Epidermal melanocyte (primary cell): Measurements from ENCODE around the gene CHAMP1.
A peak's percentile ranks its signal among the peaks of the same experiment; 100 is the strongest.
"Not testable (repeated sequence)": the region's sequence is repeated elsewhere in the genome, so short reads cannot be mapped to it uniquely, and the experiment has no call there.

Experiments
- DNase-seq: peaks from one replicate; pipeline ENCODE4 v3.0.0; 2011; ENCODE audit warnings: low spot score; ENCODE audit not compliant: insufficient read length

The CHAMP1 gene

GRCh38 chr13:114299604-114300305 is 14.5 kb upstream of the CHAMP1 start:
- no peak for DNase-seq

GRCh38 chr13:114303700-114304327 is 10.5 kb upstream of the CHAMP1 start:
- DNase-seq: no peak

DNA sequence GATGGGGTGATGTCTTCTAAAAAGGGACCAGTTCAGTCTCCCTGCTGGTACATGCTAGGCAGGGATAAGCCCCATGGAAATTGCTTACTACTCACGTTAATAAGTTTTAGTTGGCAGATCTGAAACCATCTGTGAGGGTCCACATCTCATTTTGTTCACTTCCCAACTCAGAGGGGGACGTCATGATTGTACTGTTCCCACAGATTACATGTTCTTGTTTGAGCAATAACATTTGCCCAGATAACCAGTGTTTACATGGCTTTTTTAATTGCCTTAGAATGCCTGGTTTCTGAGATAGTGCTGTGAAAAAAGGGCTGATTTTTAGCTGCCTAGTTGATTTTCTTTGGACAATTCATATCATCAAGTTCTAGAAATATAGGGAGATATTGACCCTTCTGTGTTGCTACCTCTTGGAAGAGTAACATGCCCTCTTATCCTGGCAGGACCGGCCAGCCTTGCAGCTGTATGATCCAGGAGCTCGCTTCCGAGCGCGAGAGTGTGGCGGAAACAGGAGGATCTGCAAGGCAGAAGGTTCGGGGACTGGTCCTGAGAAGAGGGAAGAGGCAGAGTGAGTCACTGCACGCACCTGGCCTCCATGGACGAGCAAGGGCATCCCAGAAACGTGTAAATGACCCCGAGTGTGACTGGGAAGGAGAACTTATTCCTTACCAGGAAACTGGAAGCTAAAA is 9.8 kb upstream of the CHAMP1 start:
- DNase-seq: no peak

GRCh38 chr13:114309086-114309485 is 5.2 kb upstream of the CHAMP1 start:
- no peak for DNase-seq

- no peak for DNase-seq
These were observed 4.4 kb upstream of the CHAMP1 start for GRCh38 chr13:114309806-114310410.

GRCh38 chr13:114310956-114311355 is 3.3 kb upstream of the CHAMP1 start:
- DNase-seq: no peak

- no peak for DNase-seq
These were observed 2.9 kb upstream of the CHAMP1 start for GRCh38 chr13:114311387-114311786.

DNA sequence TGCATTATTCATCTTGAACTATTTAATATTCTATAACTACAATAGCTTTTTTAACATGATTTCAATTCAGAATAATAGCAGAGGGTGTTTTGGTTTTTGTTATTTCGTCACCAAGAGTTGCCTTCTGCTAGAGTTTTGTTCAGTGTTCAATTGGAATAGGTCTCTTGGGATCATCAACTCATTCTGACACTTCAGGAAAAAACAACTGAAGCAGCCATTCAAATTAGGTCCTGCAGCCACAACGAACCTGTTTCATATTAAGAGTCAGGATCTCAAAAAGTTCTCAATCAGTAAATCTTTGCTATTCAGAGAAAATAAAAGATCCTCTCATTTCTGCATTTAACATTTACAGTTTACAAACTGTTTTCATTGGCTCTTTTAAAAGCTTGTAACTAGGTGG is 2.4 kb upstream of the CHAMP1 start:
- no peak for DNase-seq

- no peak for DNase-seq
These were observed 1.0 kb upstream of the CHAMP1 start for GRCh38 chr13:114313061-114313860.

DNA sequence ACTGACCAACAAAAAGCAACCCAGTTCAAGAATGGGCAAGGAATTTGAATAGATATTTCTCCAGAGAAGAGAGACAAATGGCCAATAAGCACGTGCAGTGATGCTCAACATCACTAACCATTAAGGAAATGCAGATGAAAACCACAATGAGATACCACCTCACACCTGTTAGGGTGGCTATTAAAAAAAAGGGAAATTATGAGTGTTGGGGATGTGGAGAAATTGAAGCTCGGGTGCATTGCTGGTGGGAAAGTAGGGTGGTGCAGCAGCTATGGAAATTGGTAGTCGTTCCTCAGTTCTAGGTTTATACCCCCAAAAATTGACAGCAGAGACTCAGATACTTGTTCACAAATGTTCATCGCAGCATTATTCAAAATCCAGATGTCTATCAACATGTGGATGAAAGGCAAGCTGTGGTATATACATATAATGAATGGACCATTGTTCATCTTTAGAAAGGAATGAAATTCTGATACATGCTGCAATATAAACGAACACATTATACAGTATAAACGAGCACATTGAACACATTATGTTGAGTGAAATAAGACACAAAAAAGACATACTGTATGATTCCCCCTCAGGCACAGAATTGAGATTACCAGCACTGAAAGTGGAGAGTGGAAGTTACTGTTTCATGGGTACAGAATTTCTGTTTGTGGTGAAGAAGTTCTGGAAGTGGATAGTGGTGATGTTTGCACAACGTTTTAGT is 927 bp downstream of the CHAMP1 start:
- DNase-seq: peak; percentile 60

GRCh38 chr13:114318624-114319023 is 4.3 kb downstream of the CHAMP1 start:
- no peak for DNase-seq

DNA sequence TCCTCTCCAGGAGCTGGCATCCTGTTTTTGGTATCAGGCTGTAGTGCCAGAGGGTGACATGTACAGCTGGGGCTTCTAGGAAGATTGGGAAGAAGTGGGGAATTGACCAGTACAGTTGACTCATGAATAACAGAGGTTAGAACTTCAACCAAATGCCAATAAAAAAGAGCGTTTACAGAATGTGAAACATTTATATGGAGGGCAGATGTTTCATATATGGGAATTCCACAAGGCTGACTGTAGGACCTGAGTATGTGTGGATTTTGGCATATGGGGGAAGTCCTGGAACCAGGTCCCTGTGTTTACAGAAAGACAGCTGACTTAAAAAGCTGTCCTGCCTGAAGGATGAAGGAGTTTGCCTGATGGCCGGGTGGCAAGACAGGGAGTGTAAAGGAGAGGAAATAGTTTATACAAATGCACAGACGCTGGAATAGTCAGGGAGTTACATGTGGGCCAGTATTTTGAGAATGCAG is 5.2 kb downstream of the CHAMP1 start:
- no peak for DNase-seq

- no peak for DNase-seq
These were observed 5.8 kb downstream of the CHAMP1 start for GRCh38 chr13:114320065-114320464.

GRCh38 chr13:114321256-114321655 is 7.0 kb downstream of the CHAMP1 start:
- DNase-seq: no peak

GRCh38 chr13:114323349-114323748 is 9.0 kb downstream of the CHAMP1 start:
- no peak for DNase-seq

DNA sequence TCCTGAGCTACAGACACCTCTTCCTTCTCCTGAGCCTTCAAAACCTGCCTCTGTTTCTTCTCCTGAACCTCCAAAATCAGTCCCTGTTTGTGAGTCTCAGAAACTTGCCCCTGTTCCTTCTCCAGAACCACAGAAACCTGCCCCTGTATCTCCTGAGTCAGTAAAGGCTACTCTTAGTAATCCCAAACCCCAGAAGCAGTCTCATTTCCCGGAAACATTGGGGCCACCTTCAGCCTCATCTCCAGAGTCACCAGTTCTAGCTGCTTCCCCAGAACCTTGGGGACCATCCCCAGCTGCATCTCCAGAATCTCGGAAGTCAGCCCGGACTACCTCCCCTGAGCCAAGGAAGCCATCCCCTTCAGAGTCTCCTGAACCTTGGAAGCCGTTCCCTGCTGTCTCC is 10.0 kb downstream of the CHAMP1 start:
- DNase-seq: no peak

GRCh38 chr13:114325729-114326128 is 11.4 kb downstream of the CHAMP1 start:
- DNase-seq: no peak

DNA sequence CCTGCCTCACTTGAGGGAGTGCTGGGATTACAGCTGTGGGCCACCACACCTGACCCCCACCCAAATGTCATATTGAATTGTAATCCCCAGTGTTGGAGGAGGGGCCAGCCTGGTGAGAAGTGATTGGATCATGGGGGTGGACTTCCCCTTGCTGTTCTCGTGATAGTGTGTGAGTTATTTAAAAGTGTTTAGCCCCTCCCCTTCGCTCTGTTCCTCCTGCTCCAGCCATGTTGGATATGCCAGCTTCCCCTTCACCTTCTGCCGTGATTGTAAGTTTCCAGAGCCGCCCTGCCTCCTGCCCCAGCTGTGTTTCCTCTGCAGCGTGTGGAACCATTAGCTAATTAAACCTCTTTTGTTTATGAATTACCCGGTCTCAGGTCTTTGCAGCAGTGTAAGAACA is 13.7 kb downstream of the CHAMP1 start:
- no peak for DNase-seq

DNA sequence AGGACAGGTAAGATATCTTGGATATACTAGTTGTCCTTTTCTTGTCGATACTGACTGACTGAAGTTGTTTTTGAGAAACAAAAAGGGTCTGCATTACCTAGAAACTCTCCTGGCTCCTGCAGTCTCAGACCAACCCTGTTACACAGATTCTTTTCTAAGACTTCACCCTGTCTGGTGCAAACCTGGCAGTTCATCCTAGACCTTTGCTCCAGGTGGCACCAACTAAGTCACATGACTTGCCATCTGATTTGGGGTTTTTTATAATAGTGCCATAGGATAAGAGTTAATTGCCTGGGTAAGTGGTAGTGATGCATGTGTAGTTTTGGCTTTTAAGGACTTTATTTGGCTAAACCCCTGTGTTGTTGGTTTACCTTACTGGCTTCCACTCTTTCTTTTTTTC is 14.3 kb downstream of the CHAMP1 start:
- no peak for DNase-seq

DNA sequence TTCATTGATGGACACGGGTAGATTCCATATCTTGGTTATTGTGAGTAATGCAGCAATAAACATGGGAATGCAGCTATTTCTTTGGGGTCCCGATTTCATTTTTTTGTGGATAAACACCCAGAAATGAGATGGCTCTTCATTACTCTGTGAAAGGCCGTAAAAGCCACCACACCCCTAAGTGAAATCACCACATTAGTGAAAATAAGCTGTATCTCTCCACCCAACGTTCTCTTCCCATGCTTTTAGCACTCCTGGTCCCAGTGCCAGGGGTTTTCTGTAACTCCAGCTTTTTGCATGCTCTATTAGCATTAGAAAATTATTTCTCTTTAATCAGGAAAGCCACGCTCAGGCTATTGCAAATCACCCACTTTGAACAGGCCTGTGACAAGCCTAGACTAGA is 15.8 kb downstream of the CHAMP1 start:
- no peak for DNase-seq

DNA sequence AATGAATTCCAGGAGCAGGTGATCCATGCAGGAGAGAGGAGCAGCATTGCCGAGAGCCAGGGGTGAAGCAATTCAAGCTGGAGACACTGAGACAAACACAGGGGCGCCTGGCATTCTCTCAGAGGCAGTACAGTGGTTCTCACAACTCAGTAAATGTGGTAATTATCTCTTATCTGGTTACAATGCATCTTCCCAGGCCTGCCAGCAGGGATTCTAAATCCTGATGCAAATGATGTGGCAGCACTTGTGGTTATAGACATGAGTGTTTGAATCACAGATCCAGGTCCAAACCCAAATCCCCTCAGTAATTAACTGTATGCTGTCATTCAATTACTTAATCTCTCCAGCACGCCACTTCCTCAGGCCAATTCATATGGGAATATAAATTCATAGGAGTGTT is 19.6 kb downstream of the CHAMP1 start:
- DNase-seq: not testable (repeated sequence)
